Measurements from ENCODE around the gene EBLN2.

DNA sequence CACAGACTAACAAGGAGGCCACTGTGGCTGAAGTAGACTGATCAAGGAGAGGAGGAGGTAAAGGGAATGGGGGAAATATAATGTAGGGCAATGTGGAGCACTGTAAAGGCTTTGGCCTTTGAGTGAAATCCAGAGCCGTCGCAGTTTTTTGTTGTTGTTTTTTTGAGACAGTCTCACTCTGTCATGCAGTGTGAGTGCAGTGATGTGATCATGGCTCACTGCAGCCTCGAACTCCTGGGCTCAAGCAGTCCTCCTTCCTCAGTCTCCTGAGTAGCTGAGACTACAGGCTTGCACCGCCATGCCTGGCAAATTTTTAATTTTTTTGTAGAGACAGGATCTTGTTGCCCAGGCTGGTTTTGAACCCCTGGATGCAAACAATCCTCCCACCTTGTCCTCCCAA, 32.7 kb upstream of the EBLN2 start:
- no peak for TF ChIP-seq POLR2AphosphoS5 (IDR thresholded peaks at IDR 0.05; ENCODE audit: low read depth)
- no peak for TF ChIP-seq CTCF (conservative IDR thresholded peaks at IDR 0.05; ENCODE audit: low read depth in 2 of 2)
- TF ChIP-seq EZH2 (IDR thresholded peaks at IDR 0.05; ENCODE audit: low read depth, unreplicated experiment): no peak
- no peak for TF ChIP-seq REST (IDR thresholded peaks at IDR 0.05; ENCODE audit: unreplicated experiment)
- TF ChIP-seq CREB1 (CRISPR knock-in tag; IDR thresholded peaks at IDR 0.05; ENCODE audit: low read depth): no peak
- TF ChIP-seq, protein P1, sequence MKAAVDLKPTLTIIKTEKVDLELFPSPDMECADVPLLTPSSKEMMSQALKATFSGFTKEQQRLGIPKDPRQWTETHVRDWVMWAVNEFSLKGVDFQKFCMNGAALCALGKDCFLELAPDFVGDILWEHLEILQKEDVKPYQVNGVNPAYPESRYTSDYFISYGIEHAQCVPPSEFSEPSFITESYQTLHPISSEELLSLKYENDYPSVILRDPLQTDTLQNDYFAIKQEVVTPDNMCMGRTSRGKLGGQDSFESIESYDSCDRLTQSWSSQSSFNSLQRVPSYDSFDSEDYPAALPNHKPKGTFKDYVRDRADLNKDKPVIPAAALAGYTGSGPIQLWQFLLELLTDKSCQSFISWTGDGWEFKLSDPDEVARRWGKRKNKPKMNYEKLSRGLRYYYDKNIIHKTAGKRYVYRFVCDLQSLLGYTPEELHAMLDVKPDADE (IDR thresholded peaks at IDR 0.05): no peak

All from GM23338 (cell line).